Adrenal gland (tissue), 5 donors: Measurements from ENCODE around the gene PUSL1.

Experiments used
- CTCF ChIP-seq, 6 experiments: fragments of 450-650 bp in 4 of 6; fragments of 200-600 bp in 2 of 6; sonication (generic) in 1 of 6; IDR thresholded peaks; 1 replicate in 5 of 6; 2 replicates in 1 of 6; pipeline versions ENCODE4 v1.5.1 to v1.8.0; 2016 to 2021; ENCODE audit warnings: antibody characterized with exemption in 6 of 6, mild to moderate bottlenecking in 2 of 6, moderate library complexity in 1 of 6
- POLR2A ChIP-seq, 2 donors: fragments of 450-650 bp; IDR thresholded peaks; one replicate each; pipeline ENCODE4 v1.6.1; 2017; ENCODE audit warnings: antibody characterized with exemption in 2 of 2, mild to moderate bottlenecking in 2 of 2, moderate library complexity in 1 of 2
- donor health status: DM: no; HTN: no; CAD: no.

DNA sequence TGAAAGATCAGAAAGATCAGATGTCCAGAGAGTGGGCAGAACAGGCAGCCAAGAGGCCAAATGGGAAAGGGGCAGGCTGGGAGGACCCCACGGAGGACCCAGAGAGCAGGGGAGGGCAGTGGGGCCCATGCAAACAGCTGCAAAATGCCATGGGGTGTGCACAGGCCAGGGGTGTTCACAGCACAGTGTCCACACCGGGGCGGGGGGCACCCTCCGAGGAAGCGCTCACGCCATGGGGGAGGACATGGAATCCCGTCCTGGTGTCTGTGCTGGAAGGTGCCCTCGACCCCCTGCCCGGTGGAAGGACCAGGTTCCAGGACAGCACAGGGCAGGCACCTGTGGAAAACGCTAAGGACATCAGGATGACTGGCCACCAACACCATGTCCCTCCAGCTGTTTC is 14.6 kb downstream of the PUSL1 start:
- TF ChIP-seq POLR2A (IDR thresholded peaks at IDR 0.05) (no peak), CTCF (IDR thresholded peaks at IDR 0.05) (no peak)
